Keratinocyte (primary cell): Measurements from ENCODE around the gene CCDC186. TPM values are rescaled to one million over a fixed set of nuclear protein-coding genes. Genes with fewer than 3 reads are reported as not detected.

ENCODE experiments used
- DNase-seq: peaks from one replicate; pipeline ENCODE4 v3.0.0-alpha.2; 2011; ENCODE audit warnings: low read depth, missing footprints, low spot score
- FAIRE-seq: peaks from 2 replicates; lab custom pipeline; 2011; peaks lifted over from hg19 to GRCh38; lab: Jason Lieb, UNC
- H2AFZ ChIP-seq: 2 replicates; pipeline ENCODE4 v1.6.0; 2012; ENCODE audit warnings: low read length, control low read depth, inconsistent platforms; ENCODE audit not compliant: control insufficient read depth
- H3K27ac ChIP-seq: 2 replicates; pipeline ENCODE4 v1.5.1; 2011; ENCODE audit warnings: low read length; ENCODE audit not compliant: control insufficient read depth, insufficient read depth
- H3K27me3 ChIP-seq: 3 replicates; pipeline ENCODE4 v1.6.0; 2011; ENCODE audit warnings: low read length; ENCODE audit not compliant: control insufficient read depth, insufficient read depth; ENCODE audit errors: extremely low read depth
- H3K36me3 ChIP-seq, 2 experiments: 2 replicates in 1 of 2; 3 replicates in 1 of 2; pipeline ENCODE4 v1.5.1; 2011; ENCODE audit warnings: low read length in 2 of 2, mild to moderate bottlenecking in 1 of 2; ENCODE audit not compliant: control insufficient read depth in 2 of 2, insufficient read depth in 2 of 2; ENCODE audit errors: extremely low read depth in 1 of 2
- H3K4me1 ChIP-seq: 3 replicates; pipeline ENCODE4 v1.5.1; 2011; ENCODE audit warnings: low read length; ENCODE audit not compliant: control insufficient read depth, insufficient read depth; ENCODE audit errors: extremely low read depth
- H3K4me2 ChIP-seq: 3 replicates; pipeline ENCODE4 v1.6.0; 2011; ENCODE audit warnings: low read depth, low read length; ENCODE audit not compliant: control insufficient read depth, insufficient read depth; ENCODE audit errors: extremely low read depth
- H3K4me3 ChIP-seq, 3 experiments: fragments of 200-600 bp in 1 of 3; sonication (generic) in 1 of 3; 2 replicates in 2 of 3; 3 replicates in 1 of 3; pipeline ENCODE4 v1.5.1; 2011 to 2016; ENCODE audit warnings: low read length in 3 of 3, mild to moderate bottlenecking in 3 of 3, control low read depth in 2 of 3, inconsistent platforms in 1 of 3, low read depth in 1 of 3, mixed read lengths in 1 of 3, mixed run types in 1 of 3, moderate library complexity in 1 of 3; ENCODE audit not compliant: control insufficient read depth in 2 of 3, insufficient read depth in 2 of 3; ENCODE audit errors: extremely low read depth in 1 of 3
- H3K79me2 ChIP-seq: 2 replicates; pipeline ENCODE4 v1.6.0; 2012; ENCODE audit warnings: low read length; ENCODE audit not compliant: control insufficient read depth, insufficient read depth
- H3K9ac ChIP-seq: 3 replicates; pipeline ENCODE4 v1.6.0; 2011; ENCODE audit warnings: low read length; ENCODE audit not compliant: control insufficient read depth, insufficient read depth; ENCODE audit errors: extremely low read depth
- H3K9me1 ChIP-seq: 3 replicates; pipeline ENCODE4 v1.6.0; 2011; ENCODE audit warnings: low read length; ENCODE audit not compliant: control insufficient read depth, insufficient read depth; ENCODE audit errors: extremely low read depth
- H3K9me3 ChIP-seq: 2 replicates; pipeline ENCODE4 v1.5.1; 2012; ENCODE audit warnings: low read depth, low read length; ENCODE audit not compliant: control insufficient read depth
- H4K20me1 ChIP-seq: 3 replicates; pipeline ENCODE4 v1.6.0; 2011; ENCODE audit warnings: low read length; ENCODE audit not compliant: control insufficient read depth, insufficient read depth; ENCODE audit errors: extremely low read depth
- EZH2 ChIP-seq: IDR thresholded peaks from one replicate; pipeline ENCODE4 v1.6.1; 2012; ENCODE audit warnings: inconsistent platforms, mild to moderate bottlenecking, low read length, moderate library complexity
- dilution Hi-C: fragments of 300-500 bp; cut with MboI; formaldehyde crosslinking; loops from one replicate; pipeline ENCODE4 v1.7.0; 2020; ENCODE audit warnings: low sequenced_read_pairs; ENCODE audit not compliant: extremely low pct_ligation_motif_present
- polyA plus RNA-seq, 5 experiments: library from polyadenylated mRNA; depleted of rRNA in 3 of 5; stranded (reverse) in 3 of 5; stranded (forward) in 1 of 5; unstranded in 1 of 5; fragments of >200 nt; gene quantifications; 1 replicate in 1 of 5; 2 replicates in 3 of 5; 3 replicates in 1 of 5; pipeline versions ENCODE4 v1.2.1 to v1.2.3, GENCODE V29; 2011 to 2012; ENCODE audit warnings: missing spikeins in 2 of 5, low read depth in 1 of 5, low replicate concordance in 1 of 5
- TF ChIP-seq, protein P1 (sequence below), 3 experiments: IDR thresholded peaks in 1 of 3; conservative IDR thresholded peaks in 1 of 3; optimal IDR thresholded peaks in 1 of 3; 2 replicates in 2 of 3; 3 replicates in 1 of 3; pipeline versions ENCODE3 to v1.5.1; 2011; ENCODE audit warnings: low read length in 3 of 3, mild to moderate bottlenecking in 3 of 3, moderate library complexity in 2 of 3, control low read depth in 1 of 3, inconsistent platforms in 1 of 3; ENCODE audit not compliant: insufficient read depth in 2 of 3; ENCODE audit errors: extremely low read depth in 1 of 3

Gene CCDC186
- polyA plus RNA-seq, 1 donor (not counting 4 experiments of a cell fraction or from before 2014, with no cell fraction given) = 13.0 TPM

DNA sequence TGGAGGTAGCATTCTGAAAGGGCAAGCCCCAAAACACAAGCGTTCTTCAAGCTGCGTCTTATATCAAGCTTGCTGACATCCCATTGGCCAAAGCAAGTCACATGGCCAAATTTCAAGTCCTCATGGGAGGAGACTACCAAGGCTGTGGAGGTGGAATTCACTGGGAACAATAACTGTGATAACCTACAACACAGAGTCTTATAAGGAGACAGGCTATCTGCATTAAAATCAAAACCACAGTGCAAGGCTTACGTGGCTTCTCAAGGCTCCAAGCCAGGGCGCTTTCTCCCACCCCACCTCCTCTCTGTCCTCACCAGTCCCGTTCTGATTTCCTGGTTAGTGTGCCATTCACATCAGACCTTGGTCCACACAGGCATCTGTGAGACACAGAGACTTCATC is 91.0 kb downstream of the CCDC186 start:
- H3K36me3 ChIP-seq = no peaks in the 10 kb centered on the region
- H3K4me1 ChIP-seq = no peaks in the 10 kb centered on the region
- FAIRE-seq = no peak
- H3K27me3 ChIP-seq = no peaks in the 10 kb centered on the region
- no peak overlapping the region for H3K4me3 ChIP-seq
- H4K20me1 ChIP-seq = no peaks in the 10 kb centered on the region
- TF ChIP-seq, protein P1, sequence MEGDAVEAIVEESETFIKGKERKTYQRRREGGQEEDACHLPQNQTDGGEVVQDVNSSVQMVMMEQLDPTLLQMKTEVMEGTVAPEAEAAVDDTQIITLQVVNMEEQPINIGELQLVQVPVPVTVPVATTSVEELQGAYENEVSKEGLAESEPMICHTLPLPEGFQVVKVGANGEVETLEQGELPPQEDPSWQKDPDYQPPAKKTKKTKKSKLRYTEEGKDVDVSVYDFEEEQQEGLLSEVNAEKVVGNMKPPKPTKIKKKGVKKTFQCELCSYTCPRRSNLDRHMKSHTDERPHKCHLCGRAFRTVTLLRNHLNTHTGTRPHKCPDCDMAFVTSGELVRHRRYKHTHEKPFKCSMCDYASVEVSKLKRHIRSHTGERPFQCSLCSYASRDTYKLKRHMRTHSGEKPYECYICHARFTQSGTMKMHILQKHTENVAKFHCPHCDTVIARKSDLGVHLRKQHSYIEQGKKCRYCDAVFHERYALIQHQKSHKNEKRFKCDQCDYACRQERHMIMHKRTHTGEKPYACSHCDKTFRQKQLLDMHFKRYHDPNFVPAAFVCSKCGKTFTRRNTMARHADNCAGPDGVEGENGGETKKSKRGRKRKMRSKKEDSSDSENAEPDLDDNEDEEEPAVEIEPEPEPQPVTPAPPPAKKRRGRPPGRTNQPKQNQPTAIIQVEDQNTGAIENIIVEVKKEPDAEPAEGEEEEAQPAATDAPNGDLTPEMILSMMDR (optimal IDR thresholded peaks at IDR 0.05 in 1 of 3, IDR thresholded peaks at IDR 0.05 in 1 of 3, conservative IDR thresholded peaks at IDR 0.05 in 1 of 3; ENCODE audit: extremely low read depth in 1 of 3, insufficient read depth in 2 of 3, low read length in 3 of 3) = no peak
- TF ChIP-seq EZH2 = no peak
- DNase-seq = no peak
- no peaks in the 10 kb centered on the region for H3K9me3 ChIP-seq
- no peak overlapping the region for H3K27ac ChIP-seq
- H3K9ac ChIP-seq = no peak overlapping the region
- no peaks in the 10 kb centered on the region for H3K79me2 ChIP-seq
- no peaks in the 10 kb centered on the region for H3K9me1 ChIP-seq
- no peak overlapping the region for H3K4me2 ChIP-seq
- no peak overlapping the region for H2AFZ ChIP-seq
- dilution Hi-C loops = no loop called here

DNA sequence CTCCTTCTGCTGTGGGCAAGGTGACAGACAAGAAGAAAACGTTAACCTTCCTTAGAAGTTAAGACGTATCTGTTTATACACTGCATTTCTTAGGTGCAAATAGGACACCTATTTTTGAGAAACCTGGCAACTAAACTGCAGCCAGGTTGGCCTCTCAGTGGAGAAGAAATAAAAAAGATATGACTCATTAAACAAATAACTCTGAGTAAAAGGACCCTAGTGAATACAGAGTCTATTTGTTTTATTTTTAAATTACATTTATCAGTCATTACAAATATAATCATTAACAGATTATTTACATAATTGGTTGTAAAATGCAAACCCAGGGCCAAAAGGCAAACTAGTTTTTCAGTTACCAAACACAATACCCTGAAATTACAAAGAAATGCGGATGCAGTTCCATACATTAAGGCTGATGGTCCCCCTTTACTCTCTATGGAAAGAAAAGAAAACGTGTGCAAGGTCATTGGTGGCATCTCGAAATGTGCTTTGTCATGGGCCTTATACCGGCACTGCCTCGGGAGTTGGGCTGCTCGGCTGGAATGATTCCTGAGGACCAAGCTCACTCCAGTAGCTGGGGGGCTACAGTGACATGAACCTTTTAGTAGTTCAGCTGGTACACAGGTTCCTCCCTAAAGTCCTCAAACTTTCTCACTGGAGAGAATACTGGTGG is 92.0 kb downstream of the CCDC186 start:
- Histone ChIP-seq H3K4me2 (no peak overlapping the region), H4K20me1 (no peaks in the 10 kb centered on the region), H3K4me1 (no peaks in the 10 kb centered on the region), H3K4me3 (no peak overlapping the region), H3K9me3 (no peaks in the 10 kb centered on the region), H3K27me3 (no peaks in the 10 kb centered on the region), H3K36me3 (no peaks in the 10 kb centered on the region), H3K27ac (no peak overlapping the region), H2AFZ (no peak overlapping the region), H3K9me1 (no peaks in the 10 kb centered on the region), H3K79me2 (no peaks in the 10 kb centered on the region), H3K9ac (no peak overlapping the region)
- TF ChIP-seq, protein P1 (optimal IDR thresholded peaks at IDR 0.05 in 1 of 3, IDR thresholded peaks at IDR 0.05 in 1 of 3, conservative IDR thresholded peaks at IDR 0.05 in 1 of 3; ENCODE audit: extremely low read depth in 1 of 3, insufficient read depth in 2 of 3, low read length in 3 of 3) = no peak
- TF ChIP-seq EZH2 = no peak
- FAIRE-seq = no peak
- no peak for DNase-seq
- dilution Hi-C loops = no loop called here
